SK-N-SH (cell line): ENCODE data around the gene EVPL. TPM values are rescaled to one million over a fixed set of nuclear protein-coding genes. Genes with fewer than 3 reads are reported as not detected.

Experiments
- CTCF ChIA-PET: fragments of 300-600, 350-600 bp; formaldehyde crosslinking; extraction: SDS; loops from one replicate; lab custom pipeline; 2021; lab: Yijun Ruan, JAX
- POLR2A ChIA-PET: fragments of 350-600 bp; sonication (Branson Sonifier 250); formaldehyde crosslinking; extraction: SDS; loops from one replicate; lab custom pipeline; 2020; ENCODE audit warnings: antibody characterized with exemption, inconsistent platforms; lab: Yijun Ruan, JAX
- DNase-seq: peaks from one replicate; pipeline ENCODE4 v3.0.0; 2012
- H2AFZ ChIP-seq: fragments of 200-600 bp; sonication (generic); 2 replicates; pipeline ENCODE4 v1.8.1; 2016; ENCODE audit warnings: antibody characterized with exemption, mild to moderate bottlenecking, low read depth
- H3F3A ChIP-seq: fragments of 200-600 bp; sonication (generic); replicated peaks from 2 replicates; pipeline ENCODE3; 2016; ENCODE audit warnings: antibody characterized with exemption, mild to moderate bottlenecking; ENCODE audit not compliant: insufficient read depth
- H3K27ac ChIP-seq, 2 experiments: fragments of 200-500 bp in 1 of 2; fragments of 200-600 bp in 1 of 2; sonication (Bioruptor generic) in 1 of 2; sonication (generic), shearing (Covaris generic) in 1 of 2; 2 replicates each; pipeline versions ENCODE4 v1.5.1 to v1.6.1; 2014 to 2016; ENCODE audit warnings: low read depth in 2 of 2, inconsistent platforms in 1 of 2, low read length in 1 of 2, mild to moderate bottlenecking in 1 of 2, mixed read lengths in 1 of 2
- H3K27me3 ChIP-seq: fragments of 200-600 bp; sonication (generic), shearing (Covaris generic); 2 replicates; pipeline ENCODE4 v1.6.1; 2016; ENCODE audit warnings: mixed run types; ENCODE audit not compliant: insufficient read depth
- H3K36me3 ChIP-seq, 2 experiments: fragments of 200-500 bp in 1 of 2; fragments of 200-600 bp in 1 of 2; sonication (Bioruptor generic) in 1 of 2; sonication (generic) in 1 of 2; replicated peaks in 1 of 2; 2 replicates each; pipeline versions ENCODE3 to v1.5.1; 2014 to 2016; ENCODE audit warnings: low read length in 1 of 2, mild to moderate bottlenecking in 1 of 2; ENCODE audit not compliant: insufficient read depth in 2 of 2, control insufficient read depth in 1 of 2
- H3K4me1 ChIP-seq, 2 experiments: fragments of 200-500 bp in 1 of 2; fragments of 200-600 bp in 1 of 2; sonication (Bioruptor generic) in 1 of 2; sonication (generic), shearing (Covaris generic) in 1 of 2; 2 replicates each; pipeline versions ENCODE4 v1.5.1 to v1.6.1; 2014 to 2016; ENCODE audit warnings: low read depth in 1 of 2, low read length in 1 of 2, mixed run types in 1 of 2; ENCODE audit not compliant: insufficient read depth in 2 of 2, control insufficient read depth in 1 of 2
- H3K4me2 ChIP-seq: fragments of 200-600 bp; sonication (generic), shearing (Covaris generic); 2 replicates; pipeline ENCODE4 v1.6.1; 2017; ENCODE audit warnings: mixed run types
- H3K4me3 ChIP-seq, 2 experiments: fragments of 200-500 bp in 1 of 2; fragments of 200-600 bp in 1 of 2; sonication (Bioruptor generic) in 1 of 2; sonication (generic), shearing (Covaris generic) in 1 of 2; 2 replicates each; pipeline versions ENCODE4 v1.5.1 to v1.8.1; 2014 to 2016; ENCODE audit warnings: low read depth in 2 of 2, inconsistent platforms in 1 of 2, low read length in 1 of 2, mild to moderate bottlenecking in 1 of 2, mixed read lengths in 1 of 2, moderate library complexity in 1 of 2
- H3K79me2 ChIP-seq: fragments of 200-600 bp; sonication (generic); 2 replicates; pipeline ENCODE4 v1.8.1; 2017; ENCODE audit warnings: mild to moderate bottlenecking; ENCODE audit not compliant: insufficient read depth
- H3K9ac ChIP-seq: fragments of 200-600 bp; sonication (generic); 2 replicates; pipeline ENCODE4 v1.6.1; 2017; ENCODE audit warnings: mixed run types
- H3K9me2 ChIP-seq: fragments of 200-600 bp; sonication (generic); 2 replicates; pipeline ENCODE4 v1.6.1; 2017; ENCODE audit warnings: mixed run types
- H3K9me3 ChIP-seq: fragments of 200-600 bp; sonication (generic); 2 replicates; pipeline ENCODE4 v1.6.1; 2017; ENCODE audit warnings: mixed run types, mild to moderate bottlenecking, moderate library complexity
- H4K20me1 ChIP-seq: fragments of 200-600 bp; sonication (generic); 2 replicates; pipeline ENCODE4 v1.6.1; 2017; ENCODE audit warnings: mild to moderate bottlenecking, mixed run types; ENCODE audit not compliant: insufficient read depth
- CHD2 ChIP-seq: fragments of 150-350 bp; IDR thresholded peaks from 2 replicates; pipeline ENCODE4 v1.6.1; 2018; ENCODE audit warnings: low read length; ENCODE audit not compliant: partially characterized antibody
- CTCF ChIP-seq: fragments of 200-600 bp; sonication (generic); IDR thresholded peaks from 2 replicates; pipeline ENCODE4 v1.6.1; 2017; ENCODE audit warnings: antibody characterized with exemption, mild to moderate bottlenecking, moderate library complexity
- FOXJ3 ChIP-seq: sonication (generic); formaldehyde crosslinking; IDR thresholded peaks from 2 replicates; pipeline ENCODE4 v1.5.1; 2020; ENCODE audit warnings: mild to moderate bottlenecking, missing genetic modification reagents
- MEF2A ChIP-seq: IDR thresholded peaks from 2 replicates; pipeline ENCODE4 v1.4.0; 2012; ENCODE audit warnings: low read depth, borderline replicate concordance
- MXI1 ChIP-seq: IDR thresholded peaks from 2 replicates; pipeline ENCODE4 v1.6.1; 2012; ENCODE audit warnings: mild to moderate bottlenecking, low read depth, low read length, improper control_type of control experiment
- POLR2AphosphoS5 ChIP-seq: IDR thresholded peaks from 2 replicates; pipeline ENCODE4 v1.6.1; 2012; ENCODE audit warnings: low read depth, low read length
- RAD21 ChIP-seq: IDR thresholded peaks from 2 replicates; pipeline ENCODE4 v1.6.1; 2012; ENCODE audit warnings: mild to moderate bottlenecking, low read length
- RFX5 ChIP-seq: IDR thresholded peaks from 2 replicates; pipeline ENCODE4 v1.6.1; 2012; ENCODE audit warnings: mild to moderate bottlenecking, improper control_type of control experiment, low read length
- SIN3A ChIP-seq: IDR thresholded peaks from 2 replicates; pipeline ENCODE4 v1.6.1; 2012; ENCODE audit warnings: low read depth, mild to moderate bottlenecking, low read length, moderate library complexity, borderline replicate concordance
- TEAD4 ChIP-seq: IDR thresholded peaks from 2 replicates; pipeline ENCODE4 v1.4.0; 2012; ENCODE audit warnings: mild to moderate bottlenecking, borderline replicate concordance; ENCODE audit not compliant: insufficient read depth
- WGBS: methylation state at CpG from one replicate; pipeline ENCODE4 v1.1.6; 2017; ENCODE audit warnings: low lambda C conversion rate; 5-methylcytosine and 5-hydroxymethylcytosine counted together
- polyA plus RNA-seq, 3 experiments: library from polyadenylated mRNA; depleted of rRNA; stranded (reverse); fragments of >200 nt; gene quantifications; 2 replicates each; pipeline ENCODE4 v1.2.3, GENCODE V29; 2012
- TF ChIP-seq, protein P1 (sequence below): IDR thresholded peaks from 2 replicates; pipeline ENCODE4; 2012
- TF ChIP-seq, protein P2 (sequence below): IDR thresholded peaks from 2 replicates; pipeline ENCODE4 v1.4.0; 2012; ENCODE audit warnings: low read depth, borderline replicate concordance
- TF ChIP-seq, protein P3 (sequence below): fragments of 150-350 bp; IDR thresholded peaks from 2 replicates; pipeline ENCODE4 v1.6.1; 2017; ENCODE audit warnings: antibody characterized with exemption, low read length, low read depth, borderline replicate concordance
- TF ChIP-seq, protein P4 (sequence below): IDR thresholded peaks from 2 replicates; pipeline ENCODE4 v1.4.0; 2012; ENCODE audit warnings: low read depth

Gene EVPL
- polyA plus RNA-seq, 1 of the 3 experiments (the other 2 are of a cell fraction): 0.23 TPM

DNA sequence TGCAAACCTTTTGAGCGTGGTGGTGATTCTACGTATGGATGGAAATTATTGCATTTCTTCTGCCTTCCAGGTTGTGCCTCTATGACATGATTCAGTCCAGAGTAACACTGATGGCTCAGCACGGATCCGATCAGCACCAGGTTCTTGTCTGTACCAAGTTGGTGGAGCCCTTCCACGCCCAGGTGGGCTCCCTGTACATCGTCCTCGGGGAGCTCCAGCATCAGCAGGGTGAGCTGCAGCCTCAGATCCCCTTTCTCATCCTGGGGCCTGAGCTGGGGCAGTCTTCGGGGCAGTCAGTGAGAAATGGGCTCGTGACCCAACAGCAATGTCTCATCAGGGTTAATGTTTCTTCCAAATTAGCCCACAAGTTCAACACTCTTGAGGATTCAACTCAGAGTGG, 35.7 kb downstream of the EVPL start:
- Histone ChIP-seq H3K4me2 (no peak overlapping the region), H3F3A (no peaks in the 10 kb centered on the region), H3K4me1 (no peaks in the 10 kb centered on the region), H3K36me3 (peaks cover 0 to 5% of the 10 kb centered on the region in 2 experiments), H3K79me2 (no peaks in the 10 kb centered on the region), H3K27me3 (no peaks in the 10 kb centered on the region), H3K9me2 (no peaks in the 10 kb centered on the region), H3K4me3 (no peak overlapping the region), H4K20me1 (no peaks in the 10 kb centered on the region), H3K27ac (no peak overlapping the region), H3K9ac (no peak overlapping the region), H3K9me3 (no peaks in the 10 kb centered on the region), H2AFZ (no peak overlapping the region)
- ChIA-PET POLR2A (no interaction called here), CTCF (interaction anchor here (1.0 to 4.1 kb wide), 4 partner anchors 9 to 87 kb away, joined by 3 to 26 read pairs (median 4); partner anchors contain the start of genes CDK3 and MRPL38)
- no peak for TF ChIP-seq MEF2A
- WGBS: 84% methylated on average over 9 of the region's 9 CpGs
- DNase-seq: no peak

GRCh38 chr17:75987041-75987440, 40.1 kb downstream of the EVPL start:
- no peak overlapping the region for H3K4me2 ChIP-seq
- no peak for DNase-seq

More at GRCh38 chr17:75987041-75987440, 40.1 kb downstream of the EVPL start:
- no peaks in the 10 kb centered on the region for H3K9me2 ChIP-seq
- CTCF ChIA-PET: interaction anchor here (1.9 kb wide), 1 partner anchor 82 kb away, joined by 6 read pairs; no protein-coding TSS in a partner anchor
- no peaks in the 10 kb centered on the region for H3K27me3 ChIP-seq
- 89% methylated on average over 4 of the region's 4 CpGs for WGBS
- H3K36me3 ChIP-seq: peaks cover 0 to 3% of the 10 kb centered on the region in 2 experiments
- no peak overlapping the region for H3K27ac ChIP-seq
- no peaks in the 10 kb centered on the region for H3K9me3 ChIP-seq
- no peak overlapping the region for H3K4me3 ChIP-seq
- H2AFZ ChIP-seq: no peak overlapping the region
- H4K20me1 ChIP-seq: no peaks in the 10 kb centered on the region
- H3K4me1 ChIP-seq: peaks cover 0 to 9% of the 10 kb centered on the region in 2 experiments; a peak in 2 of 4 replicates
- no peak overlapping the region for H3K9ac ChIP-seq
- peaks cover 21% of the 10 kb centered on the region for H3F3A ChIP-seq
- H3K79me2 ChIP-seq: no peaks in the 10 kb centered on the region
- TF ChIP-seq, protein P1, sequence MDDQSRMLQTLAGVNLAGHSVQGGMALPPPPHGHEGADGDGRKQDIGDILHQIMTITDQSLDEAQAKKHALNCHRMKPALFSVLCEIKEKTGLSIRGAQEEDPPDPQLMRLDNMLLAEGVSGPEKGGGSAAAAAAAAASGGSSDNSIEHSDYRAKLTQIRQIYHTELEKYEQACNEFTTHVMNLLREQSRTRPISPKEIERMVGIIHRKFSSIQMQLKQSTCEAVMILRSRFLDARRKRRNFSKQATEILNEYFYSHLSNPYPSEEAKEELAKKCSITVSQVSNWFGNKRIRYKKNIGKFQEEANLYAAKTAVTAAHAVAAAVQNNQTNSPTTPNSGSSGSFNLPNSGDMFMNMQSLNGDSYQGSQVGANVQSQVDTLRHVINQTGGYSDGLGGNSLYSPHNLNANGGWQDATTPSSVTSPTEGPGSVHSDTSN: no peak
- no peak for TF ChIP-seq POLR2AphosphoS5
- TF ChIP-seq, protein P2, sequence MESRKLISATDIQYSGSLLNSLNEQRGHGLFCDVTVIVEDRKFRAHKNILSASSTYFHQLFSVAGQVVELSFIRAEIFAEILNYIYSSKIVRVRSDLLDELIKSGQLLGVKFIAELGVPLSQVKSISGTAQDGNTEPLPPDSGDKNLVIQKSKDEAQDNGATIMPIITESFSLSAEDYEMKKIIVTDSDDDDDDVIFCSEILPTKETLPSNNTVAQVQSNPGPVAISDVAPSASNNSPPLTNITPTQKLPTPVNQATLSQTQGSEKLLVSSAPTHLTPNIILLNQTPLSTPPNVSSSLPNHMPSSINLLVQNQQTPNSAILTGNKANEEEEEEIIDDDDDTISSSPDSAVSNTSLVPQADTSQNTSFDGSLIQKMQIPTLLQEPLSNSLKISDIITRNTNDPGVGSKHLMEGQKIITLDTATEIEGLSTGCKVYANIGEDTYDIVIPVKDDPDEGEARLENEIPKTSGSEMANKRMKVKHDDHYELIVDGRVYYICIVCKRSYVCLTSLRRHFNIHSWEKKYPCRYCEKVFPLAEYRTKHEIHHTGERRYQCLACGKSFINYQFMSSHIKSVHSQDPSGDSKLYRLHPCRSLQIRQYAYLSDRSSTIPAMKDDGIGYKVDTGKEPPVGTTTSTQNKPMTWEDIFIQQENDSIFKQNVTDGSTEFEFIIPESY: no peak
- no peak for TF ChIP-seq TEAD4
- no peak for TF ChIP-seq MXI1
- no peak for TF ChIP-seq CTCF
- TF ChIP-seq FOXJ3: no peak
- TF ChIP-seq SIN3A: no peak
- no peak for TF ChIP-seq RAD21
- no peak for TF ChIP-seq RFX5
- no peak for TF ChIP-seq MEF2A
- no peak for TF ChIP-seq CHD2
- TF ChIP-seq, protein P3, sequence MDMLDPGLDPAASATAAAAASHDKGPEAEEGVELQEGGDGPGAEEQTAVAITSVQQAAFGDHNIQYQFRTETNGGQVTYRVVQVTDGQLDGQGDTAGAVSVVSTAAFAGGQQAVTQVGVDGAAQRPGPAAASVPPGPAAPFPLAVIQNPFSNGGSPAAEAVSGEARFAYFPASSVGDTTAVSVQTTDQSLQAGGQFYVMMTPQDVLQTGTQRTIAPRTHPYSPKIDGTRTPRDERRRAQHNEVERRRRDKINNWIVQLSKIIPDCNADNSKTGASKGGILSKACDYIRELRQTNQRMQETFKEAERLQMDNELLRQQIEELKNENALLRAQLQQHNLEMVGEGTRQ: no peak
- TF ChIP-seq, protein P4, sequence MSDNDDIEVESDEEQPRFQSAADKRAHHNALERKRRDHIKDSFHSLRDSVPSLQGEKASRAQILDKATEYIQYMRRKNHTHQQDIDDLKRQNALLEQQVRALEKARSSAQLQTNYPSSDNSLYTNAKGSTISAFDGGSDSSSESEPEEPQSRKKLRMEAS: no peak
- TF ChIP-seq, all 33 proteins: peak for 0
- POLR2A ChIA-PET: no interaction called here
